Stimulated activated CD4-positive, alpha-beta T cell treated with anti-CD3 and anti-CD28 coated beads, Interleukin-15, amount 100 ng/mL, for 48 hours (primary cell): Measurements from ENCODE around the gene OR12D2.
"Not testable (repeated sequence)": the region's sequence is repeated elsewhere in the genome, so short reads cannot be mapped to it uniquely, and the experiment has no call there.

ENCODE experiments used
- DNase-seq, 2 donors: peaks; one replicate each; pipeline ENCODE4 v3.0.0-alpha.2; 2020; ENCODE audit warnings: low read depth in 2 of 2

OR12D2 gene, protein sequence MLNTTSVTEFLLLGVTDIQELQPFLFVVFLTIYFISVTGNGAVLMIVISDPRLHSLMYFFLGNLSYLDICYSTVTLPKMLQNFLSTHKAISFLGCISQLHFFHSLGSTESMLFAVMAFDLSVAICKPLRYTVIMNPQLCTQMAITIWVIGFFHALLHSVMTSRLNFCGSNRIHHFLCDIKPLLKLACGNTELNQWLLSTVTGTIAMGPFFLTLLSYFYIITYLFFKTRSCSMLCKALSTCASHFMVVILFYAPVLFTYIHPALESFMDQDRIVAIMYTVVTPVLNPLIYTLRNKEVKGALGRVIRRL

DNA sequence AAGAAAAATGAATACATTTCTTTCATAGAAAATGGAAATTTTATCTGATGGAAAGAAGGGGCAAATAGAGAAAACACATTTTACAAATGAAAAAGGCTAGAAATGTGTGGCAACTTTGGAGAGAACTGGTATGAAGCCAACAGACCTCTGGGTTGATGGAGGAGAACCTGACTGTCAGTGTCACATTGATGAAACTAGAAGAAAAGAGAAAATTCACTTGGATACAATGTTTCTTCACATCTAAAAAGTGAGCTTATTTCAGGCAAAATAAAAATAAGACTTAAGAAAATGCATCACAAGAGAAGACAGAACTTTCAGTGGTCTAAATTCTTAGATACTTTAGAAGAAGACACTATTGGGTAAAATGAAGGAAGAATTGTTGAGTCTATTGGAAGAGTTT is at the start of gene OR12D2:
TSS of gene OR12D2 (plus strand) at position 301 of the 400 bp plus-strand sequence. CDS start 1,069 bp downstream, outside the sequence.
- no peak for DNase-seq

DNA sequence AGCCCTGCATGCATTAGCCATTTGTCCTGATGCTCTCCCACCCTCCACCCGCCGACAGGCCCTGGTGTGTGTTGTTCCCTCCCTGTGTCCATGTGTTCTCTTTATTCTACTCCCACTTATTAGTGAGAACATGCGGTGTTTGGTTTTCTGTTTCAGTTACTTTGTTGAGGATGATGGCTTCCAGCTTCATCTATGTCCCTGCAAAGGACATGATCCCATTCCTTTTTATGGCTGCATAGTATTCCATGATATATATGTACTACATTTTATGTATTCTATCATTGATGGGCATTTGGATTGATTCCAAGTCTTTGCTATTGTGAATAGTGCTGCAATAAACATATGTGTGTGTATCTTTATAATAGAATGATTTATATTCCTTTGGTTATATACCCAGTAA is 46.1 kb upstream of the OR12D2 start:
- not testable (repeated sequence) for DNase-seq

DNA sequence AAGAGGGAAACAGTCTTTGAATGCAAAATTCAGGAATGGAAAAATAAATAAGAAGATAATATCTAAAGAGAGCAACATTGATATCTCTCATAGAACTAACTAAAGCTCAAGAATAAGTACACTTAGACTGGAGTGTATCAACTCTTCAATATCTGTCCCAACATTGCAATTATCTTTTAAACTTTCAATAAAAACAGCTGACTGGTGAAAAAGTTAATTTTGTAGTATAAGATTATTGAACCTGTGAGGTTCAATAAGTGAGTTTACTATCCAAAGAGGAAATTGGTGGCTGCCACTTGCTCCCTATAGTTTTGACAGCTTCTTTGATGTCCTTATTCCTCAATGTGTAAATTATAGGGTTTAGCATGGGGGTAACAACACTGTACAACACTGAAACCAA is 40.5 kb upstream of the OR12D2 start:
- no peak for DNase-seq

DNA sequence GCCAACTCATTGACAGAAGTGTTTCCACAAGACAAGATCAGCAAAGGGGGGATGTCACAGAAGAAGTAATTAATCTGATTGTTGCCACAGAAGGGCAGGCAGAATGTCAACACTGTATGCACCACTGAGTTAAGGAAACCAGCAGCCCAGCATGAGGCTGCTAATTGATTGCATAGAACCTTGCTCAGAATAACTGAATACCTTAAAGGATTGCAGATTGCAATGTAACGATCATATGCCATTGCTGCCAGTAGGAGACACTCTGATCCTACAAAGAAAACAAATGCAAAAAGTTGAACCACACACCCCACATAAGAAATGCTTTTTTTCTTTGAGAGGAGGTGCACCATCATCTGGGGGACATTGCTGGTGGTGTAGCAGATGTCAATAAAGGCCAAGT is 39.8 kb upstream of the OR12D2 start:
- DNase-seq: no peak

DNA sequence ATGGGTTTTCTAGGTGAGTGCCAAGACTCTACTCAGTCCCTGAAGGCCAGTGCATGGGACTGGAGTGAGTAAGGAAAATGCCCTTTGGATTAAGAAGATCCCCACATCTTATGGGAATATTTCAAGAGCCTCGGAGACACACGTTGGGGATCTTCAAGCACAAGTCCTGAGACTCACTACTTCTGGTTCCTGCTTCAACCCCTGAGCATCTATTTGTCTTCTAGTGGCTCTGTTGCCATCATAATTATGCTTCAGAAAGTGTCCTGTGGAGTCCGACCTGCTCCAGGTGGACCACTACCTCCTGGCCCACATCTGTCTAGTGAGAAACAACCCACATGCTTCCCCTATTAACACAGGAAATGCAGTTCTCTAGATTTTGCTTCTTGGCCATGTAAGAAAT is 26.7 kb upstream of the OR12D2 start, which contains the start of gene OR5V1:
TSS of gene OR5V1 (minus strand) at position 101 of the 400 bp plus-strand sequence. CDS start 12,670 bp downstream, outside the sequence.
- DNase-seq: no peak

DNA sequence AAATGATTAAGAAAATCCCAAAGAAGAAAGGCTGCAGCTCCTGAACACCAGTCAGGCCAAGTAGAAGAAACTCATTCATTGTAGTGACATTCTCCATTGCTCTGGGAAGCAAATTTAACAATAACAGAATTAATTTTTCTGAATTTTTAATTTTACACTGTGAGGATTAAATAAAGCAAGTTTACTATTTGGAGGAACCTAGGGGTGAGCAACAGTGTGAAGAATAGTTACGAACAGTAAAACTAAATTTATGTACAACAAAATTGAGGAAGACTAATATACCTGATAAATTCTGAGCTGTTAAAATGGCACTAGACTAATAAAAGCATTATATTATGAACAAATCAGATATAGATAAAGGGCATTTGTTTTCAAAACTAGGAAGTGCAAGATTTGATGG is 20.2 kb upstream of the OR12D2 start, which contains the start of gene OR12D3:
TSS of gene OR12D3 (minus strand) at position 101 of the 400 bp plus-strand sequence. CDS start at position 97, 4 bp downstream.
- no peak for DNase-seq

DNA sequence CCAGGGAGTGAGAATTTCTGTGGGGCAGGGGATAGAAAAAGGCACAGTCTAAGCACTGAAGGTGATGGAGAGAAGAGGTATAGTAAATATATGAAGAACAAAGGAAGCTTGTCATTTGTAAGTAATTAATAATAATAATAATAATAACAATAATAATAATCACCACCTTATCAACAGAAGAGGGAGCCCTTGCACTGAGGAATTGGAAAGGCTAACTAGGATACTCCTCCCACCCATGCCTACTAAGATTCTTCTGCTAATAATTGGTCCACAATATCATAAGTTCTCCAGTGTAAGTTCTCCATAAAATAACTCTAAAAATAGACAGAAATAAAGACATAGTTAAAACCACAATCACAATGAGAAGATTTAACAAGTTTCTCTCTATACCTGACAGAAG is 19.4 kb upstream of the OR12D2 start:
- no peak for DNase-seq

DNA sequence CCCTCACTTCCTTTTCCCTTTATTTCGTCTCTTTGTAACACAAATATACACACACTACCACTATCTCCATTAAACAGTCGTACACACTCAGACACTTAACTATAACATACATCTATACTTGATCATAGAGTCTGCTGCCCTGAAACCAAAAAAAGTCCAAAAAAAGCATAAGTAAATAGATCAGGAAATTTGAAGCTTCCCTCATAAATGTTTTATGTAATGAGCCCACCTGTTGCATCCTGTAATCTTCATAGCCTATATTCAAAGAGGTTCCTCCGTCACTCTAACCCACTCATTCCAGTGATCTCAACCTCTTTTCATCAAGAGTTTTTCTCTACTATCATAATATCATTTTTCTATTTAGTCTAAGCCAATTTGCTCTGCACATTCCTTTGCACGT is 6.9 kb upstream of the OR12D2 start:
- DNase-seq: no peak

DNA sequence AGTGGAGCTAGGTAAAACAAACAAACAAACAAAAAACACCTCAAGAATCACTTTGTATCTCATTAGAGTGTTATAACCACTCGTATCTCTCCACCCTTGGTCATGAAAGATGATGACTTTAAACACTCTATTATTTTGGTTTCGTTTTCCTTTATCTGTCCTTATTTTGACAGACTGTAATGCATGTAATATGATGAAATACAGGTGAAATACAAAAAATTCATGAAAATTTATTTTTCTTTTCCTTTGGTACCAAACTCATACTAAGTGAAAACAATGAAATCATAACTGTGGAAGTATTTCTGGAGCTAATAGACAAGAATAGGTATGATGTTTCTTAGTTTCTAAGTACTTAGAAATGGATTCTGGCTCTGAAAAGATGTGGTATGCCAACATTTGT is 4.1 kb downstream of the OR12D2 start:
- no peak for DNase-seq

DNA sequence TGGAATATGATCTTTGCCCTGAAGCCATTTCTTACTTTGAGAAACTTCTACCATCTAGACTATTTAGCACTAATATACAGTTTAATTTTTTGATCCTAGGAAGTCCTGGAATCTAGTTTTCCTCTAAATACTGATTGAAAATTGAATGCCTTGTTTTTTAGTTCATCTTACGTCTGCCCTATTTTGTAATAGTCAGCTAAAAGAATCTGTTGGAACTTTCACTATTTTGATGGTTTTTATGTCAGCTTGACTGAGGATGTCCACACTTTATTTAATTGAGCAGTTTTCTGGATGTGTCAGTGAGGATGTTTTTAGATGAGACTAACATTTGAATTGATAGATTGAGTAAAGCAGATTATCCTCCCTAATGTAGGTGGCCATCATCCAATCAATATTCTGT is 8.4 kb downstream of the OR12D2 start:
- DNase-seq: no peak

DNA sequence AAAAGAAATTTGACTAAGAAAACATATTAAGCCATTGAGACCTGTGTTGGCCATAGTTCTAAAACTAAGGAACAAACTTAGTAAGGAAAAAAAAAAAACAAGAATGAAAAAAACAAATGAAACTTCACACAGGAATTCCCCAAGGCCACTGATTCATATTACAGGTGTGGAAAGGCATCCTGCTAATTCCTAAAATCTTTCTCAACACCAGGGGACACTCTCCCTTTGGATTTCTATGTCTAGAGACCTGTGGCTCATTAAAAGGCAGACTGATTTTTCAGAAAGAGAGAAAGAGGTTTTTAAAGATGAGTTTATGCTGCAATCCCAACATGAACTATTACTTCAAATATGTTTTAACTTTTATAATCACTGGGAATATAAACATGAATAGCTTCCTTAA is 19.2 kb downstream of the OR12D2 start, which contains the start of gene OR12D1:
TSS of gene OR12D1 (plus strand) at position 341 of the 400 bp plus-strand sequence.
- no peak for DNase-seq

DNA sequence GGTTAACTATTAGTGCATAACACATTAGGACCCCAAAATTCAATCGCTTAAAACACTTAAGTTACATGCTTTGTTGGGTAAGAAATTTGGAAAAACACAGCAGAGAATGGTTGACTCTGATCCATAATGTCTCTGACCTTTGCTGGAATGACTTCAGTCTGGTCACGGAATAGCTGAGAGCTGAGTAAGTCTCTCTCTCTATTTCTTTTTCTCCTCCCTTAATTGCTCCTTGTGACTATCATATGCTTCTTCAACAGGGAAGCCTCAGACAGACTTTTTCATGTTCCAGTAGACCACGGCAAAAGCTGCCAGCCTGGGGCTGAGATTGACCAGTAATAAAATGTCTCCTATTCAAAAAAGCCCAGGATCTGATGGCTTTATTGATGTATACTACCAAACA is 24.1 kb downstream of the OR12D2 start:
- DNase-seq: no peak

DNA sequence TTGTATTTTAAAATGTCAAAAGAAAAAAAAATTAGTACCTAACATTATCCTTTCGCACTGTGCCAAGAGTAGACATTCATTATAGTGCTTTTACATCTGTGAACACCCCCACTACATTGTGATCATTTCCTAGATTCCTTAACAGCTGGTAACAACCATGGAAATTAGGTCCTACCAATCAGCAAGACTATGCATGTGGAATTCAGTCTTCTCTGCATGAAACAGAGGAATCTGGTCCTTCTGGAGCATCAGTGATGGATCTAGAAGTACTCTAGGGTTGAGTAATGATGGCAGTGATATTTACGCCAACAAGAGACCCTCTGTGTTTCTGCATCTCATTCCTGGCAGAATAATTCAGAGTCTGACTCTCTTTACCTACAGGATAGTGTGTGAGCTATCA is 28.7 kb downstream of the OR12D2 start:
- no peak for DNase-seq

DNA sequence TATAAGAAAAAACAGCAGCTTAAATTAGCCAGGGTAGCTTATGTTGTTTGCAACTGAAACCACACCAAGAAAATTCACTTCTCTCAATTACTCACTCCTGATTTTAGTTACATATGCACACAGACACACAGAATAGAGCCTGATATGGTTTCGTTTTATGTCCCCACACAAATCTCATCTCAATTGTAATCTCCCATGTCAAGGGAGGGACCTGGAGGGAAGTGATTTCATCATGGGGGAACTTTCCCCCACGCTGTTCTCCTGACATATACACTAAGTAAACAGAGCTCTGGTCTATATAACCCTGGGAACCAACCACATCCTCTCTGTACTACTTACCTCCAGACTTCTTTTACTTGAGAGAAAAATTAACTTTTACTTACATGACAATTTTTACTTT is 29.1 kb downstream of the OR12D2 start:
- no peak for DNase-seq

DNA sequence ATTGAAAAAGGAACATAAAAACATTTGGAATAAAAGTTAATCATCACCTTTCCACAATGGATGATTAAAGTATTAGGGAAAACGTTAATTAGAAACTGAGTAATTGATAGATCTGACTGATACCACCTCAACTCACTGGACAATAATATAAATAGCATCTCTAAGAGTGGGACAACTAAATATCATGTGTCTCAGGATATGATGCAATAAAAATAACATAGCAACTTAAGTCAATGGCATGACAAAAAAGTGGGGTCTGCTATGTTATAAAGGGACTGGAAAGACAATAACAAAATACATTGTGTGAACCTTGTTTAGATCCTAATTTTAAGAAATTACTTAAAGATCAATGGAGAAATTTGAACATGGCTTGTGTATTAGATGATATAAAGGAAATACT is 29.6 kb downstream of the OR12D2 start:
- no peak for DNase-seq

DNA sequence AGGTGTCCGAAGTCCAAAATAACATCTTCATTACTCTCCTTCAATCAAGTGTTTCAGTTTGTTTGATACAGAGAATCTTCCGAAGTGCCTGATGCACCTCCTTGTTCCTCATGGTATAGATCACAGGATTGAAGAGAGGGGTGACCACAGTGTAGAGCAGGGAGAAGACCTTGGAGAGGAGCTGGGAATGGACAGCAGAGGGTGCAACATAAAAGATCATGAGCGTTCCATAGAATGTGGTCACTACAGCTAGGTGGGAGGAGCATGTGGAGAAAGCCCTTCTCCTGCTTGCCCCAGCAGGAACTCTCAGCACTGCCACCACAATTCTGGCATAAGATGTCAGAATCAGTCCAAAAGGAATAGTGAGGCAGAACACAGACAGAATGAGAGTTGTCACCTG is 31.2 kb downstream of the OR12D2 start:
- DNase-seq: no peak

DNA sequence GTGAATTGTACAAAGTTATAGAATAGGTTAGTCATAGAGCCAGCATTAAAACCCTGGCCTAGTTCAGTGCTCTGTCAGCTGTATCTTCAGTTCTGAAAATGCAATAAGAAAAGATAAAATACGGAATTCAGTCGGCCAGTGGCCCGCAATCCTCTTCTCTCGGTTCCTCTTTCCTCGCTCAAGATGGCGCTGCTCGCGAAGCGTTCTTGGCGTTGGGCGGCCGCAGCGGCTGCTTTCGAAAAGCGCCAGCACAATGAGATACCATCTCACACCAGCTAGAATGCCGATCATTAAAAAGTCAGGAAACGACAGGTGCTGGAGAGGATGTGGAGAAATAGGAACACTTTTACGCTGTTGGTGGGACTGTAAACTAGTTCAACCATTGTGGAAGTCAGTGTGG is 41.3 kb downstream of the OR12D2 start:
- DNase-seq: not testable (repeated sequence)

DNA sequence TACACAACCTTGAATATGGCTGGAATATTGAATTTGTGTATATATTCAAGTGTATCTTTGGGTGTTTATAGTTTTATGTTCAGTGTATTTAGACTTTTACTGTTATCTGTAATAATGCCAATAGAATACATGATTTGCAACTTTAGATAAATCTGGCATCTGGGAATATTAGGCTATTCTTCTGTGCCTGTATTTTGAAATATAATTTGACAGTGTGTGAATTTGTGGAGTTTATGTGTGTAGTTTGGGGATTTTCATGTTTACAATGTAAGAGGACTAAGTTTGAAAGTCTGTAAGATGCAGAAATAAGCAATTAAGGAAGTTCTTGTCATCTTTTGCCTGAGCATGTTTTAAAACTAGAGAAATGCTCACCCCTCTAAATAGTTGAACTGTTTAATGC is 43.6 kb downstream of the OR12D2 start, which contains the start of gene OR10C1:
TSS of gene OR10C1 (plus strand) at position 301 of the 400 bp plus-strand sequence. CDS start 710 bp downstream, outside the sequence.
- DNase-seq: no peak

DNA sequence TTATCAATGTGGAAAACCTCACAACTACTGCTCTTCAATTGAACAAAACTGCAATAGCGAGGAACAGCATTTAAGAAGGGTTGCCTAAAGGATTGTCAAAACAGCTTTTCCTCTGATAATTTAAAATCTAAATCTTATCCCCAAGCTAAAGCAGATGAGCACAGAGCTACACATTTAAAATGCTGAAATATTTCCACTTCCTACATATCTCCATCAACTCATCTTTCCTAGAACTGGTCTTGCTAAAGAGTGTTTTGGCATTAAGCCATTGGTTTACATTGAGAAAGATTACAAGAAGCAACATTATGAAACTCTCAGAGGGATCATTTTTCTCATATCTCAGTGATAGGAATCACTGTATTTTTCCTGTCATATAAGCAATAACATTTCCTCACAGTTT is 47.3 kb downstream of the OR12D2 start:
- no peak for DNase-seq

DNA sequence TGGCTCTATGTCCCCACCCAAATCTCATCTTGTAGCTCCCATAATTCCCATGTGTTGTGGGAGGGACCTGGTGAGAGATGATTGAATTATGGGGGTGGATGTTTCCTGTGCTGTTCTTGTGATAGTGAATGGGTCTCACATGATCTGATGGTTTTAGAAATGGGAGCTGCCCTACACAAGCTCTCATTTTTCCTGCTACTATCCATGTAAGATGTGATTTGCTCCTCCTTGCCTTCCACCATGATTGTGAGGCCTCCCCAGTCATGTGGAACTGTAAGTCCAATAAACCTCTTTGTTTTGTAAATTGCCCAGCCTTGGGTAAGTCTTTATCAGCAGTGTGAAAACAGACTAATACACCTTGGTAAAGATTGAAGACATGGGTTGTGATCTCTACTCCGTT is 48.6 kb downstream of the OR12D2 start:
- not testable (repeated sequence) for DNase-seq
